IMR-90 (cell line): ENCODE measurements around the gene SREK1IP1. TPM values are rescaled to one million over a fixed set of nuclear protein-coding genes. Genes with fewer than 3 reads are reported as not detected.

ENCODE experiments used
- ATAC-seq: fragments of 200-7000 bp; cut with Tn5 transposase; 2 replicates; pipeline ENCODE4 v1.9.1; 2020; ENCODE audit warnings: low read depth, mild to moderate bottlenecking, moderate library complexity
- BruUV-seq: library from RNA; stranded (reverse); fragments of 400-500 nt; replicated peaks from 2 replicates; lab custom pipeline; 2021; lab: Mats Ljungman, UMichigan
- CTCF ChIA-PET: fragments of 300-600 bp; formaldehyde crosslinking; extraction: SDS; loops from one replicate; lab custom pipeline; 2021; ENCODE audit warnings: antibody characterized with exemption; lab: Yijun Ruan, JAX
- POLR2A ChIA-PET: fragments of 300-600 bp; sonication (Branson Sonifier 250); formaldehyde crosslinking; loops from one replicate; lab custom pipeline; 2022; ENCODE audit warnings: antibody characterized with exemption; ENCODE audit not compliant: unreplicated experiment; lab: Charles Lee
- DNase-seq: peaks from one replicate; pipeline ENCODE4 v3.0.0; 2013
- H2AFZ ChIP-seq: replicated peaks from 2 replicates; pipeline ENCODE3; 2013; ENCODE audit warnings: low read length, mild to moderate bottlenecking; ENCODE audit not compliant: poor library complexity
- H2AK5ac ChIP-seq: 2 replicates; pipeline ENCODE4 v1.6.1; 2013; ENCODE audit warnings: low read depth, low read length, inconsistent platforms
- H2AK9ac ChIP-seq: replicated peaks from 2 replicates; pipeline ENCODE3; 2013; ENCODE audit warnings: mild to moderate bottlenecking, low read depth, low read length, moderate library complexity; ENCODE audit not compliant: poor library complexity
- H2BK120ac ChIP-seq: 2 replicates; pipeline ENCODE4 v1.6.1; 2013; ENCODE audit warnings: low read depth, low read length, inconsistent platforms
- H2BK15ac ChIP-seq: 3 replicates; pipeline ENCODE4 v1.6.1; 2013; ENCODE audit warnings: low read depth, low read length, inconsistent platforms
- H2BK20ac ChIP-seq: 2 replicates; pipeline ENCODE4 v1.6.1; 2013; ENCODE audit warnings: low read depth, mild to moderate bottlenecking, inconsistent platforms, low read length, moderate library complexity
- H2BK5ac ChIP-seq: 2 replicates; pipeline ENCODE4 v1.6.1; 2013; ENCODE audit warnings: mild to moderate bottlenecking, low read depth, low read length, inconsistent platforms; ENCODE audit not compliant: poor library complexity, severe bottlenecking
- H3K14ac ChIP-seq: replicated peaks from 2 replicates; pipeline ENCODE4 v1.6.1; 2013; ENCODE audit warnings: low read depth, low read length, inconsistent platforms
- H3K18ac ChIP-seq: 2 replicates; pipeline ENCODE4 v1.6.1; 2013; ENCODE audit warnings: low read depth, low read length, control low read depth
- H3K23ac ChIP-seq: 2 replicates; pipeline ENCODE4 v1.6.1; 2013; ENCODE audit warnings: low read depth, low read length, inconsistent platforms
- H3K27ac ChIP-seq: 2 replicates; pipeline ENCODE4 v1.5.1; 2013; ENCODE audit warnings: mild to moderate bottlenecking, control low read depth, low read length; ENCODE audit not compliant: insufficient read depth
- H3K27me3 ChIP-seq: 2 replicates; pipeline ENCODE4 v1.6.1; 2013; ENCODE audit warnings: low read length; ENCODE audit not compliant: control insufficient read depth, insufficient read depth
- H3K36me3 ChIP-seq: 2 replicates; pipeline ENCODE4 v1.6.1; 2013; ENCODE audit warnings: low read length, mixed read lengths; ENCODE audit not compliant: control insufficient read depth, insufficient read depth
- H3K4ac ChIP-seq: 2 replicates; pipeline ENCODE4 v1.6.1; 2013; ENCODE audit warnings: low read depth, low read length, inconsistent platforms
- H3K4me1 ChIP-seq: 2 replicates; pipeline ENCODE4 v1.6.1; 2013; ENCODE audit warnings: low read length, mixed read lengths; ENCODE audit not compliant: control insufficient read depth, insufficient read depth
- H3K4me2 ChIP-seq: 2 replicates; pipeline ENCODE4 v1.6.1; 2013; ENCODE audit warnings: low read depth, mild to moderate bottlenecking, control low read depth, low read length, moderate library complexity
- H3K4me3 ChIP-seq: 2 replicates; pipeline ENCODE4 v1.5.1; 2013; ENCODE audit warnings: low read depth, mild to moderate bottlenecking, control low read depth, low read length, moderate library complexity; ENCODE audit not compliant: insufficient read depth
- H3K56ac ChIP-seq: 2 replicates; pipeline ENCODE4 v1.6.1; 2013; ENCODE audit warnings: low read length, inconsistent platforms; ENCODE audit not compliant: insufficient read depth; ENCODE audit errors: extremely low read depth
- H3K79me1 ChIP-seq, 2 experiments: 2 replicates each; pipeline ENCODE4 v1.6.1; 2013; ENCODE audit warnings: low read length in 2 of 2, inconsistent platforms in 1 of 2, low read depth in 1 of 2
- H3K9ac ChIP-seq: 2 replicates; pipeline ENCODE4 v1.6.1; 2013; ENCODE audit warnings: low read depth, low read length, control low read depth
- H3K9me1 ChIP-seq: 2 replicates; pipeline ENCODE4 v1.6.1; 2013; ENCODE audit warnings: low read length, inconsistent platforms; ENCODE audit not compliant: insufficient read depth
- H3K9me3 ChIP-seq: 2 replicates; pipeline ENCODE4 v1.6.1; 2013; ENCODE audit warnings: low read length; ENCODE audit not compliant: control insufficient read depth, insufficient read depth
- H4K20me1 ChIP-seq: 2 replicates; pipeline ENCODE4 v1.6.1; 2013; ENCODE audit warnings: low read length, inconsistent platforms; ENCODE audit not compliant: insufficient read depth
- H4K5ac ChIP-seq: 2 replicates; pipeline ENCODE4 v1.6.1; 2013; ENCODE audit warnings: mild to moderate bottlenecking, low read depth, low read length, control low read depth
- H4K8ac ChIP-seq, 2 experiments: 2 replicates each; pipeline ENCODE4 v1.6.1; 2013; ENCODE audit warnings: low read depth in 2 of 2, low read length in 2 of 2, control low read depth in 1 of 2, inconsistent platforms in 1 of 2
- H4K91ac ChIP-seq: 2 replicates; pipeline ENCODE4 v1.6.1; 2013; ENCODE audit warnings: low read depth, low read length, inconsistent platforms; ENCODE audit not compliant: insufficient read depth
- CEBPB ChIP-seq: IDR thresholded peaks from 2 replicates; pipeline ENCODE4 v1.6.1; 2012; ENCODE audit warnings: low read depth, low read length, improper control_type of control experiment
- CTCF ChIP-seq: conservative IDR thresholded peaks from 2 replicates; pipeline ENCODE4 v1.5.1; 2012; ENCODE audit warnings: mild to moderate bottlenecking, low read depth, low read length, improper control_type of control experiment
- FOS ChIP-seq: fragments of 150-350 bp; IDR thresholded peaks from 2 replicates; pipeline ENCODE4 v1.6.1; 2016; ENCODE audit warnings: low read depth, low read length
- MAZ ChIP-seq: IDR thresholded peaks from 2 replicates; pipeline ENCODE4 v1.6.1; 2012; ENCODE audit warnings: low read depth, mild to moderate bottlenecking, low read length, improper control_type of control experiment, moderate library complexity, borderline replicate concordance
- MXI1 ChIP-seq: IDR thresholded peaks from 2 replicates; pipeline ENCODE4 v1.6.1; 2012; ENCODE audit warnings: low read depth, mild to moderate bottlenecking, low read length, moderate library complexity, borderline replicate concordance
- NFE2L2 ChIP-seq: fragments of 150-350 bp; IDR thresholded peaks from 2 replicates; pipeline ENCODE4 v1.6.1; 2016; ENCODE audit warnings: low read depth, mild to moderate bottlenecking, low read length
- SMC3 ChIP-seq: fragments of 150-350 bp; IDR thresholded peaks from 2 replicates; pipeline ENCODE4 v1.6.1; 2016; ENCODE audit warnings: low read depth, mild to moderate bottlenecking, antibody characterized with exemption, low read length, moderate library complexity
- USF2 ChIP-seq: fragments of 150-350 bp; IDR thresholded peaks from 2 replicates; pipeline ENCODE4 v1.6.1; 2017; ENCODE audit warnings: mild to moderate bottlenecking, antibody characterized with exemption, low read length, low read depth
- WGBS, 2 experiments: methylation state at CpG; one replicate each; pipeline versions ENCODE4 v1.1.5 to v1.1.7; 2013; ENCODE audit warnings: missing lambda C conversion rate in 2 of 2; ENCODE audit not compliant: insufficient read length in 1 of 2; ENCODE audit errors: extremely low coverage in 2 of 2; 5-methylcytosine and 5-hydroxymethylcytosine counted together
- dilution Hi-C: fragments of 300-500 bp; cut with HindIII; formaldehyde crosslinking; loops from one replicate; pipeline ENCODE4 v1.14.3; 2018; ENCODE audit warnings: low sequenced_read_pairs; ENCODE audit not compliant: unreplicated experiment
- in situ Hi-C: fragments of 300-500 bp; cut with MboI; formaldehyde crosslinking; loops from 3 replicates; pipeline ENCODE4 v1.14.3; 2019; ENCODE audit warnings: low sequenced_read_pairs, inconsistent platforms, mixed read lengths
- intact Hi-C: fragments of 100-400 bp; cut with micrococcal nuclease; formaldehyde crosslinking; loops from 2 replicates; pipeline ENCODE4 v1.10.0; 2022
- polyA plus RNA-seq, 3 experiments: library from polyadenylated mRNA; depleted of rRNA; stranded (reverse); fragments of >200 nt; gene quantifications; 2 replicates each; pipeline ENCODE4 v1.2.3, GENCODE V29; 2012; ENCODE audit warnings: low replicate concordance in 1 of 3
- total RNA-seq: library from RNA; depleted of rRNA; stranded (reverse); fragments of >200 nt; gene quantifications from 2 replicates; pipeline ENCODE4 v1.2.3, GENCODE V29; 2012

Gene SREK1IP1
- total and polyA plus RNA-seq, 2 of the 4 experiments (the other 2 are of a cell fraction) = 3.3 to 6.5 TPM

- H3K18ac ChIP-seq = no peak overlapping the region
- no peak overlapping the region for H4K5ac ChIP-seq
- WGBS, 2 experiments = no CpG with 5 or more reads among the region's 1 CpG
- no peaks in the 10 kb centered on the region for H3K9me3 ChIP-seq
- no peak overlapping the region for H4K8ac ChIP-seq
- no peaks in the 10 kb centered on the region for H4K20me1 ChIP-seq
- CTCF ChIA-PET = no interaction called here
- no peak overlapping the region for H3K4ac ChIP-seq
- H3K4me2 ChIP-seq = no peak overlapping the region
- no peak overlapping the region for H3K9ac ChIP-seq
- in situ Hi-C loops (no loop called here), intact Hi-C loops (no loop called here), dilution Hi-C loops (no loop called here)
- no peak overlapping the region for H2BK5ac ChIP-seq
- BruUV-seq = no TSS peak
- no peak overlapping the region for H2BK120ac ChIP-seq
- H2AFZ ChIP-seq = no peak overlapping the region
- POLR2A ChIA-PET = no interaction called here
- no peak overlapping the region for H2AK9ac ChIP-seq
- ATAC-seq (no peak), DNase-seq (no peak)
- H3K27ac ChIP-seq = no peak overlapping the region
- H2AK5ac ChIP-seq = no peak overlapping the region
- no peak overlapping the region for H2BK20ac ChIP-seq
- H3K14ac ChIP-seq = no peak overlapping the region
- TF ChIP-seq FOS (no peak), CTCF (no peak), MXI1 (no peak), MAZ (no peak), SMC3 (no peak), USF2 (no peak), NFE2L2 (no peak), CEBPB (no peak)
- H3K4me1 ChIP-seq = no peaks in the 10 kb centered on the region
- H3K56ac ChIP-seq = no peak overlapping the region
- no peak overlapping the region for H4K91ac ChIP-seq
- H2BK15ac ChIP-seq = no peak overlapping the region
- no peaks in the 10 kb centered on the region for H3K27me3 ChIP-seq
- H3K36me3 ChIP-seq = peaks cover 5% of the 10 kb centered on the region
- no peak overlapping the region for H3K4me3 ChIP-seq
- H3K79me1 ChIP-seq = peaks cover 20 to 27% of the 10 kb centered on the region in 2 experiments
- H3K9me1 ChIP-seq = peaks cover 3% of the 10 kb centered on the region
- H3K23ac ChIP-seq = no peak overlapping the region
These were observed 26.1 kb downstream of the SREK1IP1 start for GRCh38 chr5:64742411-64742810.
